Frontal cortex (tissue), 4 donors: ENCODE measurements around the gene RMC1. TPM values are rescaled to one million over a fixed set of nuclear protein-coding genes. Genes with fewer than 3 reads are reported as not detected.
"Not testable (repeated sequence)": the region's sequence is repeated elsewhere in the genome, so short reads cannot be mapped to it uniquely, and the experiment has no call there.

Source experiments
- DNase-seq, 2 donors: peaks; one replicate each; pipeline ENCODE4 v3.0.0; 2012; ENCODE audit warnings: low spot score in 2 of 2
- FAIRE-seq: peaks from 2 replicates; lab custom pipeline; 2012; peaks lifted over from hg19 to GRCh38; lab: Jason Lieb, UNC
- total RNA-seq: library from RNA; depleted of rRNA; stranded (reverse); fragments of >200 nt; gene quantifications from one replicate; pipeline ENCODE4 v1.2.3, GENCODE V29; 2014
- donor health status: control.
- donor health status: control.
- donor health status: control.

RMC1 gene
- total RNA-seq, 1 donor from 2014 or later = 44.8 TPM

- FAIRE-seq = no peak
These were observed 48.7 kb downstream of the RMC1 start for GRCh38 chr18:23551978-23552377.

GRCh38 chr18:23552505-23552904 lies 49.2 kb downstream of the RMC1 start:
- FAIRE-seq (no peak), DNase-seq (no peak)

More at GRCh38 chr18:23551978-23552377, 48.7 kb downstream of the RMC1 start:
- no peak for DNase-seq

GRCh38 chr18:23553887-23554286 lies 50.6 kb downstream of the RMC1 start:
- FAIRE-seq (no peak), DNase-seq (no peak)

GRCh38 chr18:23556145-23556780 lies 53.0 kb downstream of the RMC1 start:
- FAIRE-seq (no peak), DNase-seq (no peak)

GRCh38 chr18:23557511-23557910 lies 54.2 kb downstream of the RMC1 start:
- not testable (repeated sequence) for FAIRE-seq

GRCh38 chr18:23560186-23560585 lies 56.9 kb downstream of the RMC1 start:
- peak in 1 of 2 donors; percentile 49 for DNase-seq

More at GRCh38 chr18:23557511-23557910, 54.2 kb downstream of the RMC1 start:
- not testable (repeated sequence) for DNase-seq

GRCh38 chr18:23563377-23564043 lies 60.2 kb downstream of the RMC1 start:
- no peak for FAIRE-seq
- no peak for DNase-seq

More at GRCh38 chr18:23560186-23560585, 56.9 kb downstream of the RMC1 start:
- FAIRE-seq = no peak

- FAIRE-seq = no peak
These were observed 62.7 kb downstream of the RMC1 start for GRCh38 chr18:23565916-23566547.

GRCh38 chr18:23567671-23568070 lies 64.4 kb downstream of the RMC1 start:
- DNase-seq (no peak), FAIRE-seq (no peak)

More at GRCh38 chr18:23565916-23566547, 62.7 kb downstream of the RMC1 start:
- DNase-seq = no peak

- DNase-seq = no peak
- FAIRE-seq = no peak
These were observed 65.2 kb downstream of the RMC1 start for GRCh38 chr18:23568281-23569138.

GRCh38 chr18:23569299-23570063 lies 66.2 kb downstream of the RMC1 start:
- DNase-seq = no peak
- no peak for FAIRE-seq

GRCh38 chr18:23570912-23571504 lies 67.7 kb downstream of the RMC1 start:
- DNase-seq (no peak), FAIRE-seq (no peak)

- DNase-seq = no peak
- no peak for FAIRE-seq
These were observed 68.7 kb downstream of the RMC1 start for GRCh38 chr18:23572012-23572411.

GRCh38 chr18:23572570-23572969 lies 69.3 kb downstream of the RMC1 start:
- FAIRE-seq (no peak), DNase-seq (no peak)

GRCh38 chr18:23573020-23573419 lies 69.7 kb downstream of the RMC1 start:
- DNase-seq (no peak), FAIRE-seq (no peak)

- DNase-seq (peak in 1 of 2 donors; percentile 28), FAIRE-seq (no peak)
These were observed 70.5 kb downstream of the RMC1 start for GRCh38 chr18:23573626-23574431.

GRCh38 chr18:23574611-23575308 lies 71.4 kb downstream of the RMC1 start:
- FAIRE-seq (no peak), DNase-seq (no peak)

- DNase-seq = no peak
- FAIRE-seq = no peak
These were observed 72.0 kb downstream of the RMC1 start for GRCh38 chr18:23575309-23575651.
